ENCODE measurements around the gene ACTR10. TPM values are rescaled to one million over a fixed set of nuclear protein-coding genes. Genes with fewer than 3 reads are reported as not detected.

ACTR10 gene
- 44.3 and 47.7 TPM in 2 replicates for total RNA-seq

DNA sequence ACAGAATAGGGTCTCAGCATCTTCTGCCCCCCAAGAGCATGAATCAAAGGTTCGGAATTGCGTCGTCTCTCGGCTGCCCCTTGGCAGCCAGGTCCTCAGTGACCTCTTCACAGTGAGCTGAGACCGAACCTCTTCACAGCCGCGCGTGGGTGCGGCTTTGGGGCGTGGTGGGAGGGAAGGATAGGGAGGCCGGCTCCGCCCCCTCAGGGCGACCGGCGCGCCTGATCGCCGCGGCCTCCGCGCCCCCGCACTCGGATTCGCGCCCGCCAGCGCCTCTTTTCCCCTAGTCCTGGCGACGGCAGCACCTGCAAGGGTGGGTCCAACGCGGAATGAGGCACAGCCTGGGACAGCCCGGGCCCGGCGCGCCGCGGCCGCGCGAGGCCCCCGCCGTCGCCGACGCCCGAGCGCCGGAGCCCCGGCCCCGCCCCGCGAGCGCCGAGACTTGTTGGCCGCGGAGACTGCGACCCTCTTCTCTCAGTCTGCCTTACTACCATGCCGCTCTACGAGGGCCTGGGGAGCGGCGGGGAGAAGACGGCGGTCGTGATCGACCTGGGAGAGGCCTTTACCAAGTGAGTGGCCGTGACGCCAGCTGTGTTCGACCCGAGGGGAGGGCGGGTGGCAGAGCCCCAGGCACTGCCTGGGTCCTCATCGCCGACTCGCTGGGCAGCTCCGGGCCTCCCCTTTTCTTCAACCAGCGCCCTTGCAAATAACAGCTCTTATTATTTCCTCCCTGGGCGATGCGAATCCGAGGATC, at the start of gene ACTR10:
Gene ACTR10, plus strand, starts transcription at position 424 of the 754 bp plus-strand sequence. Its CDS starts 69 bp downstream, at position 493.
- intact Hi-C loops (cut with micrococcal nuclease) = loop anchor here (1.0 to 2.0 kb wide), 6 partner anchors 39 to 227 kb away; partner anchors contain the start of genes ARID4A, ARMH4, KIAA0586 and PSMA3

DNA sequence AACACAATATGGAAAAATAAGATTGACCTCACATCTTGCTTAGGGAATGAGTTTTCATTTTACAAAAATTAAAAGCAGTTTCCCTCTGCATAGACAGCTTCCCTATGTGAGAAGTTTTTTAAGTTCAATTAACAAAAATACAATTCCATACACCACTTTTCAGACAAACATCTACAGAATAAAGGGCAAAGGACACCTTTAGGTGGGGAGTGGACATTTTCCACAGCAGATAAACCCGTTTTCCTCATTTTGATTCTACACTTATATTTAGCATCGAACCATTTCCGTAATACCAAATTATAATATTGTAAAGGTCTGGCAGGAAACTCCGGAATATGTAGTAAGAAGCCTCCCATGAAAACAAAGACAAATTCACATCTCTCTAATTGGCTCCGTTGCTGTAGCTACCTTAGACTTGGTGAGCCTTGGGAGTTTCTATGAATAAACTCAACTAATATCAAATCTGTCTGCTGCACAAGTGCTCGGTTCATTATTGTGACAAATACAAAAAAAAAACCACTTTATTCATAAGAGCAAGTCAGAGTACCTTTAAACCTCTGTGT, 49.6 kb upstream of the ACTR10 start:
- intact Hi-C loops (cut with micrococcal nuclease) = loop anchor here (5.0 kb wide), 1 partner anchor 1568 kb away; no protein-coding TSS in a partner anchor

DNA sequence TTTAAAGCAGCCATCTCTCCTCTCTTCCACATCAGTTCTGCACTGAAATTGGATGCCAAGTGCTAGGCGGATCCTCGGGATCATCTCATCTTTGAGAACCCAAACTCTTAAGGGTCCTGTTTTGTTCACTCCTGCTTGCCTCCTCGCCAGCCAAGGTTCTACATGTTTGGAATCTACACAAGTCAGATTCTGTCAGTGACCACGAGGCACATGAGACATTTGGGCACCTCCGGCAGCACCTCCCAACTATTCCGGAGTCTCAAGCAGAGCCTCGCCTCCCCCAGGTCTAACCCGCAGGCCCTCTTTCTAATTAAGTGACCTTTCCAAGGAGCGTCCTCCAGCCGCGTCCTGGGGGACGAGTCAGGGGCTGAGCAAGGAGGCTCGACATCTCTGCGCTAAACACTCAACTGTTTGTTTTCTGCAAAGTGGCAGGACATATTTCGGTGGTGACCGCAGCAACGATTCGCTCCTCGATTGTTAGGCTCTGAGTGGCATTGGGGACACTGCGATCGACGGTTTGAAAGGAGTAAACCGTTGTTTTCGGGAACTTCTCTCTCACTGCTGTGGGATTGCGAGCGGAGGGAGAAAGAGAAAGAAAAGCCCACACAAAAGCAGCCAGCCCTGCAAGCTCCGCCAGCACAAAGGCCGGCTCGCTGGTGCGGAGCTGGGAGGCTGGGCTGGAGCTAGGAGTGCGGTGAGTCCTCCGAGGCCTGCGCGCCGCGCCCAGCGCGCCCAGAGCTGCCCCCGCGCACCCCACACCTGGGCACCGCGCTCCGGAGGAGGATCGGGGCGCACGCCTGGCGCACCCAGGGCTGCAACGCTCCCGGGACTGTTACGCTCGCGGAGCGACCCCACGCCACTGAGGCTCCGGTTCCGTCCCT, 48.6 kb upstream of the ACTR10 start:
- intact Hi-C loops (cut with micrococcal nuclease) = loop anchor here (1.0 to 5.0 kb wide), 3 partner anchors 13 to 1569 kb away; no protein-coding TSS in a partner anchor

DNA sequence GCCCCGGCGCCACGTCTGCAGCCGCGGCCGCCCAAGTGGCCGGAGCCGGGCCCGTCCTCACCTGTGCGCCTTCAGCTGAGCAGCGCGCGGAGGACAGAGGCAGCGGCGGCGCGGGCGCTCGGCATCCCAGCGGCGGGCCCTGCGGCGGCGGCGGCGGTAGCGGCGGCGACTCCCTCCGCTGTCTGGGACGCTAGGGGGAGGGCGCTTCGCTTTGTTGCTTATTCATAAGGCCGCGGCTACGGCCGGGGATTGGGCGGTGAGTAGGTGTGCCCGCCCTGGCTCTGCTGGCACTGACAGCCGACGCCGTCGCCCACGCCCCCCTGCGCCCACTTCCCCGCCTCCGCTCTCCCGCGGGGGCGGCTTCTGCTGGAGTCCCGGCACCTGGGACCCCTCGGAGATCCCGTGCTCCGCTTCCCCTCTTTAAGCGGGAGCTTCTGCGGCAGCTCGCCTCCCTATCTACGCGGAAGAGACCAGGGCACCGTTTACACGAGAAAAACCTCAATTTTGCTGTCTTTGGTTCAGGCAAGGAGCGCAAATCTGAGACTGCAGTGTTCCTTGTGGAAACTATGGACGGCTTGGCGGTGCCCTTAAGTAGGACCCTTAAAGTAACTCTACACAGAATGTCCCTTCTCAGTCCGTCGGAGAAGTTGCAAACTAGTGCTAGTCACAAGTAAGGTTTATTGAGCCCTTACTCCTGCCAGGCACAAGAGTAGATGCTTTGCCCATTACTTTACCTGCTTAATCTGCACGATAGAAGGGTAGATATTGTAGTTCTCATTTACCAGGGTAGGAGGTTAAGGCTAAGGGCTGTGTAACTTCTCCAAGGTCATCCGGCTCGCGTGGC, 47.7 kb upstream of the ACTR10 start, which contains the start of gene ARMH4:
Gene ARMH4, minus strand, starts transcription at position 200 of the 844 bp plus-strand sequence. CDS start 12,855 bp downstream, outside the sequence.
- intact Hi-C loops (cut with micrococcal nuclease) = loop anchor here (1.0 to 5.0 kb wide), 3 partner anchors 14 to 1570 kb away; no protein-coding TSS in a partner anchor

DNA sequence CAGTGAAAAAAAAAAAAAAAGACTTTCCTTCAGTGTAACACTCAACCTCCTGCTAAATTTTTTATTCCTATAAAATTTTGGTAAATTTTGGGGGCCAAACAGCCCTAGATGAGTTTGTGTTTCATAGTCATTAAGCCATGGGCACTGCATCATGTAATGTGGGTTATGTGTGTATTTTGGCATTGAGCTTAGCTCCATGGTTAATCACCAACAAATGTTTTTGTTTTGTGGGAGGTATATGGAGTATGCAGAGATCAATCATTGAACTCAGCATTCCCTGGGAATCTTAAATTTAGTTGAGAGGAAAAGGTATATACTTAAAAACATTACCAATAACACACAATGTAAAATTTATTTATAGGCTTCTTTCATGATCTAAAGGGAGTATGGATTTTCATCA, 39.4 kb upstream of the ACTR10 start:
- intact Hi-C loops (cut with micrococcal nuclease) = no loop called here

DNA sequence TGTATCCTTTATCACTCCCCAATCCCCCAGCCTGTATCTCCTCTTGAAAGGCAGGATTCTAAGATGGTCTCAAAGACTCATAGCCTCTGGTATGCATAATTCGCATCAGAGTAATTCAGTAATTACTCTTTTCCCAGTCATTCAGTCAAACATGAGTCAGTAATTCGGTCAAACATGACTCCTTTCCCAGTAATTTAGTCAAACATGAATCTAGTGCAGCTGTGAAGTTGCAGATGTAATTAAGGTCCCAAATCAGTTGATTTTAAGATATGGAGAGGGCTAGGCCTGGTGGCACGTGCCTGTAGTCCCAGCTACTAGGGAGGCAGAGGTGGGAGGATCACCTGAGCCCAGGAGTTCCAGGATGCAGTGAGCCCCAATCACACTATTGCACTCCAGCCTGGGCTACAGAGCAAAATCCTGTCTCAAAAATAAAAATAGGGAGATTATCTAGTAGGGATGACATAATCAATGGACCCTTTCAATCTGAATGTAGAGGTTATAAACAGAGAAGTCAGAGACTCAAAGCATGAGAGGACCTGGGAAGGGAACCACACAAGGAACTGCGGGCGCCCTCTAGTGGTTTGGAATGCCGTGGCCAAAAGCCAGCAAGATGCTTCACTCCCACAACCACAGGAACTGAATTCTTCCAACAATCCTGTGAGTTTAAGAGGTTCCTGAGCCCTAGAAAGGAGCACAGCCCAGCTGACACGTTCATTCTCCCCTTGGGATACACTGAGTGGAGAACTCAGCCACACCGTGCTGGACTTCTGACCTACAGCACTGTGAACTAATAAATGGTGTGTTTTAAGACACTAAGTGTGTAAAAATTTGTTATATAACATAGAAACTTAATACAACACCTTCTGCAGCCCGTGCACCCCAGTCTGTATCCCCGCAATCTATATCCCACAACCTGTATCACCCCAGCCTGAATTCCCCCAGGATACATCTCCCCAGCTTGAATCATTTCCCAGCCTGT, 33.7 kb upstream of the ACTR10 start:
- intact Hi-C loops (cut with micrococcal nuclease) = loop anchor here (1.0 kb wide), 1 partner anchor 58 kb away; no protein-coding TSS in a partner anchor

DNA sequence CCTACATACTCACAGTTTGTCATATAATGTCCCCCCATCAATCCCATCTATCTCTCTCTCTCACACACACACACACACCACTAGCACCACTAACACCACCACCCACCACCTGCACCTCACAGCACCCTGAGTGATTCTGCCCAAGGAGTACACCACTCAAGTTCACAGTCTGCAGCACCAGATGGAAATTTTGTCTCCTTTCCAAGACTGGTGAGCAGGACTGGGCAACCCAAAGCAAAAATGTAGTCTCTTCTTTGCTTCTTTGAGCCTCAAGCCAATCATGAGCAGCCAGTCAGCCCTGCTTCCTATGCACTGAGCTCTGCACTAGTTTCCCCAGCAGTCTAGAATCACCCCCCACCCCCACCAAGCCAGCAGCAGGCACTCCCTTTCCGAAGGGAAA, 32.9 kb upstream of the ACTR10 start:
- intact Hi-C loops (cut with micrococcal nuclease) = no loop called here

DNA sequence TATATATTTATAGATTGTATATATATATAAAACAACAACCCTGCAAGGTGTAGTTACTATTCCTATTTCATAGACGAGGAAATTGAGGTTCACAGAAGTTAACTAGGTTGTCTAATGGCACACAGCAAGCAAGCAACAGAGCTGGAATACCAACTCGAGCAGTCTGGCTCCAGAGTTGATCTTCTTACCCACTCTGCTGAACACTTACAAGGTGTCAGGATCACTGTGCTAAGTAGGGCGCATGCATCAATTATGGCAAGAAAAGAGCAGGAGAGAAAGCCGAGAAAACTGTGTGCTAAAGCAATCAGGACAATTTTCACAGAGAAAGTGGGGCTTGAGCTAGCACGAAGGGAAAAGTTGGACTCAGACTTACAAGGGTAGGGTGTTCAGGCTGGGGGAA, 32.1 kb upstream of the ACTR10 start:
- intact Hi-C loops (cut with micrococcal nuclease) = no loop called here

DNA sequence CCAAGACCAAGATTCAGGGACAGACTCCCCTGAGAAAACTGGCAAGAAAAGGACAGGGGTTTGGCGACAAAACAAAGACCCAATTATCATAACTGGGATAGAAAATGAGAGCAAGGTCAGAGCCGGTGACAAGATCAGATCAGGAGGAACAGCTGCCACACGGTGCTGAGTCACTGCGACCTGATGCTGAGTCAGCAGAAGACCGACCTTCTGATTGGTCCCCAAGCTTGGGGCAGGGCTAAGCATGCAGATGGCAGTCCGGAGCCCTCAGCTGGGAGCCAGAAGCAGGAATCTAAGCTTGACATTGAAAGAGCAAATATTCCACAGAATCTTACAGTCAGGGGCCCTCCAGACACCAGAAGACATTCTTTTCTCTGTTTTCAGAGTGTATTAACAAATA, 28.9 kb upstream of the ACTR10 start:
- intact Hi-C loops (cut with micrococcal nuclease) = no loop called here

DNA sequence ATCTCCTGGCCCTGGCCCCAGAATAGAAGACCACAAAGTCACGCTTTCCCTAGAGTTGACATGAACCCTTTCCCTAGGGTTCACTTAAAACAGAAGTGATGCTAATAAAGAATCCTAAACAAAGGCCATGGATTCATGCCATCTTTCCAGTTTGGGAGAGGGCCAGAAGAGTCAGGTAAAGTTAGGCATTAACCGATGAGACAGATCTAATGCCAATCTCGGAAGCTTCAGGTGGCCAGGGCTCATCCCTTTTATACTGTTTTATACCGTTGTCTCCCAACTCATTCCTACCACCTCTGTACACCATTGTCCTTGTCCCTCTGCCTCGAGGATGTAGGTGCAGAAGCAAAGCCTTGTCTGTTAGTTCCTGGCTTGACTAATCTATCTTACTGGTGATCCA, 22.8 kb upstream of the ACTR10 start:
- intact Hi-C loops (cut with micrococcal nuclease) = no loop called here

DNA sequence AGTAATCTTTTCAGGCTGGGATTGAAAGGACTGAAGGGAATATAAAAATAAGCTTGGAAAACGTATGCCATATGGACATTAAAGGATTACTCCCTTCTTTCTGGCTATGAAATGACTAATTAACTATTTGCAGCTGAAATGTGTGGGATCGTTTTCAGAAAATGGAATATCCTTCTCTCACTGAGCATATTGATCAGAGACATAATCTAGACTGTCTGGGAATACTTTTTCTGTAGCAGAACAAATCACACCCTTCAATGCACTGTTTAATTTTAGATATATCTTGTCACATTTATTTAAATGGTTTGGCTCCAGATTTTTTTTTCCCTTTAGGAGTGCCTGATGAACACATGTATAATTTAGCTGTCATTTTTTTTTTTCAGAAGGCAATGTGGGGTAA, 10.8 kb upstream of the ACTR10 start:
- intact Hi-C loops (cut with micrococcal nuclease) = no loop called here

DNA sequence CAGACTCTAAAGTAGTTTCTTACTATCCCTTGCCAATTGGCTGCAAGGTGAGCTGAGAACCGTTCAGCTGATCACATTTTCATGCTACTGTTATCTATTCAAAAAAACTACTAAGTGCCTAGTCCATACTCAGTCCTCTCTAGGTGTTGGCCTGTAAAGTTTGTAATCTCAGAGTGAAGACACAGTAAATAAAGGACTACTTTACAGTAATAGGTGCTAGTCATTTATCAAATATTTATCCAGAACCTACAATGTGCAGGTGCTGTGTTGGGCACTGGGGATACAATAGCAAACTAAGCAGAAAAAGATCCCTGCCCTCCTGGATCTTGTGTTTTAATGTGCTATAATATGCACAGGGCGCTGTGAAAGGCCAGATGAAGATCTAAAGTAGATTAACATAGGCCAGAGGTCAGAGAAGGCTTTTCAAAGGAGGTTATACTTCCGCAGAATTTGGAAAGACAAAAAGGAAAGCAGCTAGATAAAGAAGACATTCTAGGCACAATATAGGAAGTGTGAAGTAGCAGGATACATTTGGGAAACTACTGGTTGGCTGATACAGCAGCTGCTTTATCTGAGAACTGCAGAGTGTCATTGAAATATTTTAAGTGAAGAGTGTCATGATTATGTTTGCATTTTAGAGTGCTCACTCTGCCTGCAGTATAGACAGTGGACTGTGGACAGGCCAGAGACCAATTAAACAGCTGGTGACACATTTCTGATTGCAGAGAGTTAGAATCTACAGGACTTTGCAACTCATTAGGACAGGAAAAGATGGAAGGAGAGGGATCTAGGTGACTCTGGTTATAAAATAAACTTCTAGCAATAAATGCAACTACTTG, 8.0 kb upstream of the ACTR10 start:
- intact Hi-C loops (cut with micrococcal nuclease) = no loop called here

DNA sequence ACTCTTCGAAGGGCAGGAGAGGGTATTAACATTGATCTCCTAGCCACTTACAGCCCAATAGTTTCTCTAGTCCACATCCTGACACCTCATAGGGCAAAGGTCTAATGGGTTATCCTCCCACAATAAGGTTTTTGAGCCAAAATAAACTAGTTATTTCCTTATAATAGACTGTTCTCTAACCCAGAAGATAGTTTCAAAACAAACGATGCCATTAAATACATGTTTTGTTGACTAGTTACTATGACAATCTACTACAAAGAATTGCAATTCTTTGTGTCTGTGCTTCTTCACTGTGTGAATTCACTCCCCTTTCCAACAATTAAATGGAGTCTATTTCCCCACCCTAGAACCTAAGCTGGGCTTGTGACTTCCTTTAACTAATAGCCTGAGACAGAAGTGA, 6.4 kb upstream of the ACTR10 start:
- intact Hi-C loops (cut with micrococcal nuclease) = no loop called here

DNA sequence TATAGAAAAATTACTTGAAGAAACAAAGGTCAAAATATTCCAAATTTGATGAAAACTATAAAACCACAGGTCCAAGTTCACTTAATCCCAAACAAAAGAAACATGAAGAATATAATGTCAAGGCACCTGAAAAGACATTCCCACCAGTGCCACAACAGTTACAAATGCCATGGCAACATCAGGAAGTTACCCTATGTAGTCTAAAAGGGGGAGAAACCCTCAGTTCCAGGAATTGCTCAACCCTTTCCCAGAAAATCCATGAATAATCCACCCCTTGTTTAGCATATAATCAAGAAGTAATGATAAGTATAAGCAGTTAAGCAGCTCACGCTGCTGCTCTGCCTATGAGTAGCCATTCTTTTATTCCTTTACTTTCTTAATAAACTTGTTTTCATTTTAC, 3.8 kb upstream of the ACTR10 start:
- intact Hi-C loops (cut with micrococcal nuclease) = no loop called here

DNA sequence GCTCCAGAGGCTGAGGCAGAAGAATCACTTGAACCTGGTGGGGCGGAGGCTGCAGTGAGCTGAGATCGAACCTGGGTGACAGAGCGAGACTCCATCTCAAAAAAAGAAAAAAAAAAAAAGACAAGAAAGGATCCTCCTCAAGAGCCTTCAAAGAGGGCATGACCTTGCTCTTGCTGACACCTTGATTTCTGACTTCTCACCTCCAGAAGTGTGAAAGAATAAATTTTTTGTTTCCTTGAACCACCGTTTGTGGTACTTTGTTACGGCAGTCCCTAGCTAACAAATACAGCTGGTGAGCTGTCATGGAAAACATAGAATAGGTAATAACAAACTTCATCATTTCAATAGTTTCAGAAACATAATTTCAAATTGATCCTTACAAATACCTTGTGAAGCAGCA, 1.9 kb upstream of the ACTR10 start:
- intact Hi-C loops (cut with micrococcal nuclease) = no loop called here

DNA sequence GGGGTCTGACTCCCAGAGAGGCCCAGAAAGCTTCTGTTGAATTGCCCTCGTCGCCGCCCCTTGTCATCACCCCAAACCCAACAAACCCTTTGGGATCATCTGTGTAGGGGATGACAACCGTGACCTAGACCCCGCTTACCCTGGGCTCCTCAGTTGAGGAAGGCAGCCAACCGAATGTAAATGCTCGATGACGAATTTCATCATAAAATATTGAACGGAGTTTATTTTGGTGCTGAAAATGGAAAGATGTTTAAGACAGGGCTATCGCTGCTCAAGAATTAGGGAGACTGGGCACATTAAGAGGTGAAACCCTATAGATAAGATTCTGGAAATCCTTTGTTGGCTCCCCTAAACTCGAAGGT, 512 bp downstream of the ACTR10 start:
- intact Hi-C loops (cut with micrococcal nuclease) = loop anchor here (1.0 to 2.0 kb wide), 2 partner anchors 39 to 226 kb away; partner anchors contain the start of genes KIAA0586 and TIMM9

DNA sequence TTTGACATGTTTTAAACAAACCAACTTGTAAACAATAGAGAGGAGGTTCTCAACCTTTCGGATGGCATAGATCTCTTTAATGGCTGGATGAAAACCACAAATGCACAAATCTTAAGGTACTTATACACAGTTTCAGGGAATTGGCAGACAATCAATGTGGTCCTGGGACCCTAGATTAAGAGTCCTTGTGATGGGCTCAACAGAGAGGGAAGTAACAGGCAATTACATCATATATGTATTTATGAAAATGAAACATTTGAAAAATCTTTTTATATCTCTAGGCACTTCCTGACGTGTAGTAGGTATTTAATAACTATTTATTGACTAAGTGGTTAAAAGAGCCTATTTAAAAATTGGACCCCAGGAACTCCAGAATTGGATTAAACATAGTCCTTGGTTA, 897 bp downstream of the ACTR10 start:
- intact Hi-C loops (cut with micrococcal nuclease) = loop anchor here (1.0 to 2.0 kb wide), 2 partner anchors 38 to 226 kb away; partner anchors contain the start of genes KIAA0586 and TIMM9

DNA sequence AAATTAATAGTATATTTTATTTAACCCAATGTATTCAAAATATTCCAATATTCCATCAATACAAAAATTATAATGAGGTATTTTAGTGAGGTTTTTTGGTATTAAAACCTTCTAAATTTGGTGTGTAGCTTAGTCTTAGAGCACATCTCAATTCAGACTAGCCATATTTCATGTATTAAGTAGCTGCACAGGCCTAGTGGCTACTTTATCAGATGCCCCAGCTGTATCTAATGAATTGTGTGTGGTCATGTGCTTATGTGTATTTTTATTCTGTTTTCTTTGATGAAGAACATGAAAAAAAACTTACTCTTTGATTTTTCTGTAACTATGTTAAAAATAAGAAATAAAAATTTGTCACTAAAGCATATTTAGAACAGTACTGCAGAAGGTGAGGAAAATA, 13.2 kb downstream of the ACTR10 start:
- intact Hi-C loops (cut with micrococcal nuclease) = no loop called here

Data from T-helper 2 cell treated with Interferon-gamma antibody and Interleukin-4, amounts not matched to agents 100 ng/mL and 5 ng/mL, for 36 hours (primary cell).